ENCODE measurements around the gene IL4R.
A peak's percentile ranks its signal among the peaks of the same experiment; 100 is the strongest.

The IL4R gene

DNA sequence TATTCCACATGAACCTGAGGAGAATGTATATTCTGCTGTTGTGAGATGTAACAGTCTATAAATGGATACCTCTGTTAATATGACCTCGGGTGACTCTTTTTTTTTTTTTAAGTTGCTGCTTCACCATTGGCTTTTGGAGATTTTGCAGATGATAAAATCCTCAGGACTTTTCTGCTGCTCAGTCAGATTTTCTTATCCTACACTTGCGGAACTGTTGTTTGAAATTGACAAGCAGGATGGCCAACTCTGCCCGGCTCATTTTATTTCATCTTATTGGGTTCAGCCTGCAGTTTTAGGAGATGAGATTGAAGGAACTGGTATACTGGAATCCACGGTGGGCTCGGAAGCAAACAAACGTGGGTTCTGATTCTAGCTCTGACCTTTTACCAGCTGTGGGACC is 19.3 kb downstream of the IL4R start:
- no peak for DNase-seq

DNA sequence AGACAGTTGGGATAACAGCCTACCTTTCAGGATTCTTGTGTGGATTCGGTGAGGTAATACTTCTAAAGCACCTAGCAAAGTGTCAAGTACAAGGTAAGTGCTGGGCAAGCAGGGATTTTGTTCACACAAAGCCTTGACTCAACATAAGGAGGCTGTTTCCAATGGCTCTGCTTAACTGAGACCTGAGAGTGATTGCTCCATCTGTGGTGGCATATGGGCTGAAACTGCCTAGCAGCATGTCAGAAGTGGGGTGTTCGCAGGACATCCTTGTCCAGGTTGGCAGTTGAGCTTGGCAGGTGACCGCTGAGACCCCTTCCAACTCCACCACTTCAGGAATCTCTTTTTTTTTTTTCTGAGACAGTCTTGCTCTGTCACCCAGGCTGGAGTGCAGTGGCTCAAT is 19.8 kb downstream of the IL4R start:
- DNase-seq: no peak

- DNase-seq: no peak
Measured at GRCh38 chr16:27334192-27334764, 20.5 kb downstream of the IL4R start.

DNA sequence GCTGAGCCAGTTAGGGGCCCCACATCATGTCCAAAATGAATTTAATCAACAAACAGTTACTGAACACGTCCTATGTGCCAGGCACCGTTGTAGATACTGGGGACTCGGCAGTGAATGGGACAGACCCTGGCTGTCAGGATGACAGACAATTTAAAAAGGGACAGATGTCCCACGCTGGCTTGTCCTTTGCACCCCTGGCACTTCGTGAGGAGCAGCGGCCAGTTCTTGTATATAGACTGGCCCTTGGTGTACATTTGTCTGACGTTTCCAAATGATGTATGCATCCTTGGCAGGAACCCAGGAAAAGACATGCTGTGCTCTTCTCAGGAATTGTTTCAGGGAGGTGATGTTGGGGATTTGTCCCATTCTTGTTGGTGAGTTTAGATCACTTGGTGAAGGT is 21.1 kb downstream of the IL4R start:
- no peak for DNase-seq

DNA sequence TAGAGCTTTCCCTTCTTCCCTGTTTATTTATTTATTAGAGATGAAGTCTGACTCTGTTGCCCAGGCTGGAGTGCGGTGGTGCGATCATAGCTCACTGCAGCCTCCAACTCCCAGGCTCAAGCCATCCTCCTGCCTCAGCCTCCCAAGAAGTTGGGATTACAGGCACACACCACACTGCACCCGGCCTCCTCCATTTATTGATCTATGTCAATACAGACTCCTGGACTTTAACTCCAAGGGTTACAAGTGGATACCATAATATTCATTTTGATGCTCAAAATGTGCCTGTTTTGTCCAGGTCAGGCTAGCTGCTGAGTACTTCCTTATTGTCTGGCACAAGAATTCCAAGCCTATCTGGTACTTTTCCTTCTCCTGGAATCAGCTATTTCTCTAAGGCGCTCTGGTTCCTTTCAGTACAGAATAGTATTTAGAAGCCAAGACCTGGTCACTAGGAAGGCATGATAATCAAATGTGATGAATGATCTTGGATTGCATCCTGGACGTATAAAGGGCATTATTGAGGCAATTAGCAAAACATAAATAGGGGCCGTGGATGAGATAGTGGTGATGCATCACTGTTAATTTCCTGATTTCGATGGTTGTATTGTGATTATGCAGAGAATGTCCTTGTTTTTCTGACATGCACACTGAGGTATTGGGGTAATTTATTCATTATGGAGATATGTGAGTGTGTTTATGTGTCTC is 21.7 kb downstream of the IL4R start:
- no peak for DNase-seq

DNA sequence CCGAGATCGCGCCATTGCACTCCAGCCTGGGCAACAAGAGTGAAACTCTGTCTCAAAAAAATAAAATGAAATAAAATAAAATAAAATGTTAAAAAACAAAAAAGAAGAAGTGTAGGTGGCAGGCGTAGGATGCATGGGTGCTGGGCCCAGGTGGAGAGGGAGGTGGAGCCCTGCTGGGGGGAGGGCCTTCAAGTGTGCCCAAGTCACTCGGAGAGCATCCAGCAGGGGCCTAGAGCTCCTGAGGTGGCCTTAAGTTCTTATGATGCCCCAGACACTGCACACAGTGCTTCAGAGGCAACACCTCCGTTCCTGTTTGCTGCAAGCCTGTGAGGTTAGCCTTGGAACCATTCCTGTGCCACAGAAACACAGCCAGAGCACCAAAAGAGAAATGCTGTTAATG is 23.2 kb downstream of the IL4R start:
- DNase-seq: no peak

- no peak for DNase-seq
Measured at GRCh38 chr16:27339180-27339579, 25.4 kb downstream of the IL4R start.

GRCh38 chr16:27340654-27341053 is 26.9 kb downstream of the IL4R start:
- DNase-seq: no peak

GRCh38 chr16:27341549-27341948 is 27.8 kb downstream of the IL4R start:
- DNase-seq: no peak

DNA sequence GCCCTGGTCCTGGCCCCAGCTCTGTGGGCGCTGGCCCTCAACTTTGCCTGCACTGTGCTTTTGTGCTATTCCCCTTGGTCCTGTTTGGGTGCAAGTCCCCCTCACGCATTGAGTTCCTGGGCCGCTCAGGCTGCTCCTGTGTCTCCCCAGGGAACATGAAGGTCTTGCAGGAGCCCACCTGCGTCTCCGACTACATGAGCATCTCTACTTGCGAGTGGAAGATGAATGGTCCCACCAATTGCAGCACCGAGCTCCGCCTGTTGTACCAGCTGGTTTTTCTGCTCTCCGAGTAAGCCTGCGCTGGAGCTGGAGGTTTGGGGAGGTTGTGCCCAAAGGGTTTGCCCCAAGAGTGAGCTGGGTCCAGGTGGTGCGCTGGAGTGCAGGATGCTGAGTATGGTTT is 28.2 kb downstream of the IL4R start:
- DNase-seq: no peak

DNA sequence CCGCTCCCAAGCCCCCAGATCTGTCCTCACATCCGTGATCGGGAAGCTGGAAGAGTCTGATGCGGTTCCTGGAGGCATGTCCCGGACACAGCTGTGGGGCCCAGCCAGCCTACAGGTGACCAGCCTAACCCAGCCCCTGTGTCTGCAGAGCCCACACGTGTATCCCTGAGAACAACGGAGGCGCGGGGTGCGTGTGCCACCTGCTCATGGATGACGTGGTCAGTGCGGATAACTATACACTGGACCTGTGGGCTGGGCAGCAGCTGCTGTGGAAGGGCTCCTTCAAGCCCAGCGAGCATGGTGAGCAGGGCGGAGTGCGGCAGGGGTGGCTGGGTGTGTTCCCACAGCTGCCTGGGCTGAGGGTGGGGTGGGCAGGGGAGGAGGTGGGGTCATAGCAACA is 30.9 kb downstream of the IL4R start:
- DNase-seq: no peak

- DNase-seq: no peak
Measured at GRCh38 chr16:27345201-27345600, 31.4 kb downstream of the IL4R start.

DNA sequence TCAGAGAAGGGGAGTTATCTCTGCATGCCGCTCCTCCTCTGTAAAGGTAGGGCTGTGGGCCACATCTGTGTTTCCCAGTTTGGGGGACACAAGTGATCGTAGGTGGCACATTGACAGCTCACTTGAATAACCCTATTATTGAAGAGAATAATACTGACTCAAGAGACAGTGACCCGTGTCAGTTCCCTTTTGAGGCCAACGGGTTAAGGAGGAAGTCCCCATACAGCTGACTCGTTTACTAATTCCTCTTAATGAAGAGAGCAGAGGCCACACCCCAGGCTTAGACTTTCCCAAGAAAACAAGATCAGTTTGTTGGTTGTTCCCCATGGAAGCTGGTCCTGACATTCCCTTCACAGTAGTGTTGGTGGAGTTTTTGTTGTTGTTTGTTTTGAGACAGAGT is 33.0 kb downstream of the IL4R start:
- peak; percentile 23 for DNase-seq

DNA sequence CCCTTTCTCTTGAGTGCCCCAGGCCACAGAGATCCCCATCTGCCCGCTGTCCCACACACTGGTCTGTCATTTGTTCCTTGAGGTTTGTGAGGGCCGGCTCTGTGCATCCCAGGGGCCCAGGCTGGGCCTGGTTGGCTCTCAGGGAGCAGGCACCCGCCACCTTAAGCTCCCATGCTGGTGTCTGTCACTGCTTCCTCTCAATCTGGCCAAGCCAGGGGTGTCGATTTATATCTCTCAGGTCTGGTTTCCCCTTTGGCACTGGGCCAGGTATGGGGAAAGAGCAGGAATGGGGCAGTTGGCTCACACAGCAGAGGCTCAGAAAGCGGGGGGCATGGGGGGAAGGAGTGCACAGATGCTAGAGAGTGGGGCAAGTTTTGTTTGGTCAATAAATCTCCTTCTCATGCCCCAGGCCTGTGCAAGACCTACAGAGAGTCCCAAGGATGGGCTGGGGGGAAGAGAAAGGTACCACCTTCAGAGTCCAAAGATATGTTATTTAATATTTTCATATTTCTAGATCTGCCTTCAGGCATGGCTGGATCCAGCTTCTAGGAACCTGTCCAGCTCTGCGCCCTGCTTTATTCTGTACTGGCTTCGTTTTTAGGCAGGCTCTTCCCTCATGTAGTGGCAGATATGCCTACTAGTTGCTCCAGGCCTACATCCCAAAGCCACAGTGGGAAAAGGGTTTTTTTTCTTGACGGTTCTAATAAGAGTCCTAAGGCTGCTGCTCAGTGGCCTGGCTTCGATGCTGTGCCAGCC is 34.3 kb downstream of the IL4R start:
- DNase-seq: peak; percentile 18

DNA sequence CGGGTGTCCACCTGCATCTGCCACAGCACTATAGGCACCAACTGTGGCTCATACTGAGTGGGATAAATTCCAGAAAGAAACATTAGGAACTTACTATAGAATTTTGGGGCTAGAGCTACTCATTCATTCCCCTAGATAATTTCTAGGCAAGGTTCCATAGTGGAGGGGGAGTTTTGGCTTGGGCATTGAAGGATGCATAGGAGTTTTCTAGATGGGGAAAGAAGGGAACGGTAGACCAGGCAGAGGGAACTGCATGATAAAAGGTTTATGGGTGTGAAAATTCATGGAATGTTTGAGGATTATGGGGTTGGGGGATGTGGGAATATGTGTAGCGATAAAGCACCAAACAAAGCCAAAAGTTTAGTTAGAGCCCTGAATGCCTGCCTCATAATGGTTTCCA is 35.5 kb downstream of the IL4R start:
- no peak for DNase-seq

DNA sequence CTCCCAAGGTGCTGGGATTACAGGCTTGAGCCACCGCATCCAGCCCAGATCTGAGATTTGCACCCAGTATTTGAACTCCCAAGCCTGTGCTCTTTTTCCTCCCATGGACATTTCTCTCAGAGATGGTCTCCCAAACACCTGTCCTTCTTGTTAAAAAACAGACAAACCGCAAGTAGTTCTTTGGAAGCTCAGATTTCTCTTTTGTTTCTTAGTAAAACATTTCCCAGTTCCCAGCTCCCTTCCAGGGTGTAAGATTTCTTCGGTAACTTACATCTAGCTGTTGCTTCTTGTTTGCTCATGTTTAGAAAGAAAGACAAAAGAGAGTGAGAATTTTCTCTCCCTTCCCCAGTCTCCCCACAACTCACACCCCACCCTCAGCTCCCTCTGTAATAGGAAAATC is 36.2 kb downstream of the IL4R start:
- DNase-seq: no peak

DNA sequence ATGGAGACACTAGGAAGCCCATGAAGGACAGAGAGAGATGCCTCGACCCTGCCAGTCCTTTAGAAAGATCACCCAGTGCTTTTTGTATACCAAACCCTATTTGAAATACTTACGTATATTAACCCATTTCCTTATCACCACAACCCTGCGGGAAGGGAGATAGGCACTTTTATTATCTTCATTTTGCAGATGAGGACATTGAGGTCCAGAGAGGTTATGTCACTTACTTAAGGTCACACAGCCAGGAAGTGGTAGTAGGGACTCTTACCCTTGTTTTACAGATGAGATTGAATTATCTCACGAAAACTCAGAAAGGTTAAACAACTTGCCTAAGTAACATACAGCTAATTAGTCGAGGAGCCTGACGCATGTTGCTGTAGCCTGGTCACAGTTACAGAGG is 38.2 kb downstream of the IL4R start:
- DNase-seq: no peak

DNA sequence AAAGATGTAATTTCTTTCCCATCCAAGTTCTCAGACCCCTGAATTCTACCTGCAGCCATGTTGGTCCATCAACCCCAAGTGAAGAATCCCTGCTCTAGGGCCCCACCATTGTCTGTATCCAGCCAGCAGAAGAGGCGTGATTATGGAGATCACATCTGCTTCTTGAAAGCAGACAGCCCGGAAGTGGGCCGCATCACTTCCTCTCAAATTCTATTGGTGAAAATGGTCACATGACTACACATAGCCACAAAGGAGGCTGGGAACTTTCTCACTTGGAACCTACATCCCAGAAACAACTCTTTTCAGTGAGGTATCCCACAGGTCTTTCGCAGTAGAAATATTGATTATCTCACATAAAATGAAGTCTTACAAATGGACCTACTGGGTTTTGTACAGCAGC is 40.1 kb downstream of the IL4R start:
- no peak for DNase-seq

GRCh38 chr16:27355610-27356009 is 41.8 kb downstream of the IL4R start:
- DNase-seq: no peak

- no peak for DNase-seq
Measured at GRCh38 chr16:27356794-27357193, 43.0 kb downstream of the IL4R start.

DNA sequence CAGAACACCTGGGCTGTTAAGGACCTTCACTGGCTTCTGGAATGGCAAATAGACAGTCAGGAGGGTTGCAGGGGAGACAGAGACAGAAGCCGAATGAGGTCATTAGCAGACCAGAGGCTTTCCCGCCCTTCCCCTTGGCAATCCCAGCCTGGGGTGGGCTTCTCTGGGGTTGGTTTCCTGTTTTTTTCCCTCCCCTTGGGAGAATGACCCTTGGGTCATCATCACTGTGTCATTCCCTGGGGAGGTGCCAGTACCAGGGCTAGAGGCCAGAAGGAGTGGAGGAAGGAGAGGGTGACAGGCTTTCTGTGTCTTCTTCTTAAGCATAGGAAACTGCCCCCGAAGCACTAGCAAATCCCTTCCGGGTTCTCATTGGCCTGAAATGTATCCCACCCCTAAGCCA is 45.3 kb downstream of the IL4R start:
- no peak for DNase-seq

- no peak for DNase-seq
Measured at GRCh38 chr16:27359615-27360014, 45.8 kb downstream of the IL4R start.

DNA sequence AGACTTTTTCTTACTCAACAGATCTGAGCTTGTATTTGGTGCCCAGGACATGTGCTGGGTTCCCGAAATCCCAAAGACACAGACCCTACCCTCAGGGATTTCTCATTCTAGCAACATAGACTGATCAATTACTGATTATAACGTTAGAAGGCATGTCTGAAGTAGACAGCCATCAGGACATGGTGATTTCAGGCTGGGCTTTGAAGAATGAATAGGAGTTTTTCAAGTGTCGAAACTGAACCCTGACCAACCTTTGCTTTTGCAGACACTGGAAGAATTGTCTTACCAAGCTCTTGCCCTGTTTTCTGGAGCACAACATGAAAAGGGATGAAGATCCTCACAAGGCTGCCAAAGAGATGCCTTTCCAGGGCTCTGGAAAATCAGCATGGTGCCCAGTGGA is 48.2 kb downstream of the IL4R start:
- no peak for DNase-seq

- DNase-seq: no peak
Measured at GRCh38 chr16:27362570-27363245, 48.9 kb downstream of the IL4R start.

Measured in KG1 (cell line).